ENCODE measurements around the gene FMO1.
"Not testable (repeated sequence)": the region's sequence is repeated elsewhere in the genome, so short reads cannot be mapped to it uniquely, and the experiment has no call there.

Gene FMO1

GRCh38 chr1:171286032-171286705 lies 37.9 kb downstream of the FMO1 start:
- no peak for DNase-seq

GRCh38 chr1:171290621-171291020 lies 42.3 kb downstream of the FMO1 start:
- no peak for DNase-seq

GRCh38 chr1:171292799-171293198 lies 44.5 kb downstream of the FMO1 start:
- no peak for DNase-seq

GRCh38 chr1:171295383-171295782 lies 47.1 kb downstream of the FMO1 start:
- DNase-seq: not testable (repeated sequence)

GRCh38 chr1:171295821-171296220 lies 47.5 kb downstream of the FMO1 start:
- no peak for DNase-seq

GRCh38 chr1:171296897-171297296 lies 48.6 kb downstream of the FMO1 start:
- no peak for DNase-seq

GRCh38 chr1:171298696-171299095 lies 50.4 kb downstream of the FMO1 start:
- DNase-seq: no peak

- DNase-seq: no peak
These were observed 51.0 kb downstream of the FMO1 start for GRCh38 chr1:171299342-171299741.

- no peak for DNase-seq
These were observed 52.1 kb downstream of the FMO1 start for GRCh38 chr1:171300401-171300800.

- no peak for DNase-seq
These were observed 62.4 kb downstream of the FMO1 start for GRCh38 chr1:171310661-171311087.

GRCh38 chr1:171311771-171312558 lies 63.7 kb downstream of the FMO1 start:
- DNase-seq: no peak

- DNase-seq: no peak
These were observed 65.1 kb downstream of the FMO1 start for GRCh38 chr1:171313319-171313834.

- peak; percentile 66 for DNase-seq
These were observed 65.6 kb downstream of the FMO1 start, which contains the start of gene FMO4 for GRCh38 chr1:171313835-171314320. TSS of gene FMO4 (plus strand) at chr1:171314183. CDS start at chr1:171319826, 5,643 bp downstream.

- DNase-seq: no peak
These were observed 81.0 kb downstream of the FMO1 start for GRCh38 chr1:171329251-171329650.

GRCh38 chr1:171334024-171334640 lies 85.8 kb downstream of the FMO1 start:
- DNase-seq: no peak
